ENCODE results near the gene GJB1. TPM values are rescaled to one million over a fixed set of nuclear protein-coding genes. Genes with fewer than 3 reads are reported as not detected.
A peak's percentile ranks its signal among the peaks of the same experiment; 100 is the strongest.

GJB1 gene
- total RNA-seq, 1 donor = not detected

DNA sequence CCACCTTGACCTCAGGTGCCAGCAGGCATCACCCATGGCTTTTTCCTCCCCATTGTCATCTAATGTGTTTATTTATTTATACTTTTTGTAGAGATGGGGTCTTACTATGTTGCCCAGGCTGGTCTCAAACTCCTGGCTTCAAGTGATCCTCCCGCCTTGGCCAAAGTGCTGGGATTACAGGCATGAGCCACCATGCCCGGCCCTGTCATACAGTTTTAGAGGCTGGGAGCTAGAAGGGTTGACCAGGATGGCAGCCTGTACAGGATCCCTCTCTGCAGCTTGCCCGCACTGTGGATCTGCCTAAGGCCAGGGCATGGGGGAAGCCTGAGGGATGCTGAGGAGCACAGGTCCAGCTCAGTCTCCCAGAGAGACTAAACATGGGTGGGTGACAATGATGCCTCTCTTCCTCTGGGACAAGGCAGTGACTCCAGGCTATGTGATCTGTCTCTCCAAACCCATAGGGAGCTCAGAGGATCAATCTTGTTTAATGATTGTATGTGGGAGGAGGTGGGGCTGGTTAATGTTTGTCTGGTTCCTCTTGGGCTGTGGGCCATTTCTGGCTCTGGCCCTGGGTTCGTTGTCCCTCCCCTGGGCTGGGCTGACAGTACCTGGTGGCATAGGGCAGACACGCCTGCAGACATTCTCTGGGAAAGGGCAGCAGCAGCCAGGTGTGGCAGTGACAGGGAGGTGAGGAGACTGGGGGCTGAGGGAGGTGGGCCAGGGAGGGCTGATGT, 8.3 kb upstream of the GJB1 start:
- Histone ChIP-seq H3K4me1 (ENCODE audit: insufficient read depth, low read length) (no peaks in the 10 kb centered on the region), H3K9me3 (ENCODE audit: low read depth, low read length) (no peaks in the 10 kb centered on the region), H3K79me2 (ENCODE audit: insufficient read depth, low read length) (no peaks in the 10 kb centered on the region), H2AFZ (ENCODE audit: low read length) (no peak overlapping the region), H3K4me2 (ENCODE audit: insufficient read depth, low read length) (no peak overlapping the region), H4K20me1 (ENCODE audit: insufficient read depth, low read length) (no peaks in the 10 kb centered on the region), H3K4me3 (ENCODE audit: insufficient read depth, low read length) (no peak overlapping the region), H3K36me3 (ENCODE audit: insufficient read depth, low read length) (no peaks in the 10 kb centered on the region), H3K27ac (ENCODE audit: low read depth, low read length) (no peak overlapping the region), H3K27me3 (ENCODE audit: insufficient read depth, low read length) (peaks cover 12% of the 10 kb centered on the region)
- peak; percentile 41 for DNase-seq (ENCODE audit: insufficient read length, low spot score, missing footprints)
- TF ChIP-seq, protein P1, sequence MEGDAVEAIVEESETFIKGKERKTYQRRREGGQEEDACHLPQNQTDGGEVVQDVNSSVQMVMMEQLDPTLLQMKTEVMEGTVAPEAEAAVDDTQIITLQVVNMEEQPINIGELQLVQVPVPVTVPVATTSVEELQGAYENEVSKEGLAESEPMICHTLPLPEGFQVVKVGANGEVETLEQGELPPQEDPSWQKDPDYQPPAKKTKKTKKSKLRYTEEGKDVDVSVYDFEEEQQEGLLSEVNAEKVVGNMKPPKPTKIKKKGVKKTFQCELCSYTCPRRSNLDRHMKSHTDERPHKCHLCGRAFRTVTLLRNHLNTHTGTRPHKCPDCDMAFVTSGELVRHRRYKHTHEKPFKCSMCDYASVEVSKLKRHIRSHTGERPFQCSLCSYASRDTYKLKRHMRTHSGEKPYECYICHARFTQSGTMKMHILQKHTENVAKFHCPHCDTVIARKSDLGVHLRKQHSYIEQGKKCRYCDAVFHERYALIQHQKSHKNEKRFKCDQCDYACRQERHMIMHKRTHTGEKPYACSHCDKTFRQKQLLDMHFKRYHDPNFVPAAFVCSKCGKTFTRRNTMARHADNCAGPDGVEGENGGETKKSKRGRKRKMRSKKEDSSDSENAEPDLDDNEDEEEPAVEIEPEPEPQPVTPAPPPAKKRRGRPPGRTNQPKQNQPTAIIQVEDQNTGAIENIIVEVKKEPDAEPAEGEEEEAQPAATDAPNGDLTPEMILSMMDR (IDR thresholded peaks at IDR 0.05; ENCODE audit: extremely low read depth, low read depth, low read length) = no peak

DNA sequence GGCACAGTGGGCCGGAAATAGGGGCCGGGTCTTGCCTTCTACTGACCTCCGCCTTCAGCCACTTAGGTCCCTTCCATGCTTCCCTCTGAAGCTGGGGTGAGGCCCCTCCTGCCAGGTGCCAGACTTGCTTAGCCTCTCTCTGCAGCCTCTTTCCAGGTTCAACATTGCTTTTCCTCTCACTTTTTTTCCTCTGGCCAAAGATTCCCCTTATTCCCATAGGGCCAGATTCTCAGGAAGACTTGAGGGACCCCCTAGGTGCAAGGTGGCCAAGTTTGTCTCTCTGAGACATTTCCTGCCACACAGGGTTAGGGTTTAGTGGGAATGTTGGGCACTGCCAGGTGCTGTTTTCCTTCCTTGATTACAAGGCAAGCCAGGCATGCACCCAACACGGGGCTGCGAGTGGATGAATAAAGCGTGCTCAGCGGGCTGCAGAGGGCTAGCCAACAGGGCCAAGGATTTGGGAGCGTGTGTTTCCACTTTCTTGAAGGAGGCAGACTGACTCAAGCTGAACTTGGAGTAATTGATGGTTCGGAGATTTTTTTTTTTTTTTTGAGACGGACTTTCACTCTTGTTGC, 7.6 kb upstream of the GJB1 start:
- Histone ChIP-seq H3K36me3 (ENCODE audit: insufficient read depth, low read length) (no peaks in the 10 kb centered on the region), H3K4me1 (ENCODE audit: insufficient read depth, low read length) (no peaks in the 10 kb centered on the region), H3K27ac (ENCODE audit: low read depth, low read length) (no peak overlapping the region), H3K79me2 (ENCODE audit: insufficient read depth, low read length) (no peaks in the 10 kb centered on the region), H3K4me3 (ENCODE audit: insufficient read depth, low read length) (no peak overlapping the region), H3K9me3 (ENCODE audit: low read depth, low read length) (no peaks in the 10 kb centered on the region), H3K27me3 (ENCODE audit: insufficient read depth, low read length) (peaks cover 12% of the 10 kb centered on the region), H4K20me1 (ENCODE audit: insufficient read depth, low read length) (no peaks in the 10 kb centered on the region), H2AFZ (ENCODE audit: low read length) (no peak overlapping the region), H3K4me2 (ENCODE audit: insufficient read depth, low read length) (no peak overlapping the region)
- TF ChIP-seq, protein P1 (IDR thresholded peaks at IDR 0.05; ENCODE audit: extremely low read depth, low read depth, low read length) = no peak
- peak; percentile 5 for DNase-seq (ENCODE audit: insufficient read length, low spot score, missing footprints)

DNA sequence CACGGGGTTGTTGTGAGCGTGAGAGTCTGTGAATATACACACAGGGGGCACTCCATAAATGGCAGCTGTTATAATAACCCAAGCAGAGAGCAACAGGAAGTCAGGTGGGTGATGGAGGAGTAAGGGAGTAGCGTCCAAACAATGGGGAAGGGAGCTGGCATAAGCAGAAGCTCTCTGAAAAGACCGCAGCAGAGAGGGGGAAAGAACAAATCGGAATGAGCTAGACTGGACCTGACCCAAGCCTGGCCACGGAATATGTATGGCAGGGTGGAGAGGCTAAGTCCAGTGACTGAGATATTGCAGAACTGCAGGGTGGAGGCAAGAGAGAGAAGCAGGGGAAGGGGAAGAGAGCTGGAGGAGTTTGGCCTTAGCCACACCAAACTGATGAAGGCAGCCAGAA, 6.5 kb upstream of the GJB1 start:
- TF ChIP-seq, protein P1 (IDR thresholded peaks at IDR 0.05; ENCODE audit: extremely low read depth, low read depth, low read length) = no peak
- no peak overlapping the region for H2AFZ ChIP-seq (ENCODE audit: low read length)
- H3K79me2 ChIP-seq (ENCODE audit: insufficient read depth, low read length) = no peaks in the 10 kb centered on the region
- H3K4me1 ChIP-seq (ENCODE audit: insufficient read depth, low read length) = no peaks in the 10 kb centered on the region
- DNase-seq (ENCODE audit: insufficient read length, low spot score, missing footprints) = no peak
- H4K20me1 ChIP-seq (ENCODE audit: insufficient read depth, low read length) = no peaks in the 10 kb centered on the region
- peaks cover 12% of the 10 kb centered on the region for H3K27me3 ChIP-seq (ENCODE audit: insufficient read depth, low read length)
- no peak overlapping the region for H3K4me3 ChIP-seq (ENCODE audit: insufficient read depth, low read length)
- no peak overlapping the region for H3K4me2 ChIP-seq (ENCODE audit: insufficient read depth, low read length)
- H3K9me3 ChIP-seq (ENCODE audit: low read depth, low read length) = no peaks in the 10 kb centered on the region
- H3K36me3 ChIP-seq (ENCODE audit: insufficient read depth, low read length) = no peaks in the 10 kb centered on the region
- no peak overlapping the region for H3K27ac ChIP-seq (ENCODE audit: low read depth, low read length)

DNA sequence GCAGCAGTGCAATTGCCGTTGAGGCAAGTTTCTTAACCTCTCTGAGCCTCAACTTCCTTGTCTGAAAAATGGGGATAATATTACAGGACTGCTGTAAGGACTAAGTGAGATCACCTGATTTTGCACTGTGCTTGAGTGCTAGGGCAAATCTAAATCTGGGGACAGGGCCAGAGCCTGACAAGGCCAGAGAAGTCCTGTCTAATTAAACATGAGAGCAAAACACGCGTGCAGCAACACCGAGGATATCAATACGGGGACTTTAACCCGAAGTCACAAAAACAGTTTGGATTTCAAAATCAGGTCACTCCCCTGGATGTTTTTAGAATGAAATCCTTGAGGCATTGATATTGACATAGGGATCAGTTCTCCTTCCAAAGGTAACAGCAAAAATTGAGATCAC, 5.7 kb upstream of the GJB1 start:
- H3K4me2 ChIP-seq (ENCODE audit: insufficient read depth, low read length) = no peak overlapping the region
- H4K20me1 ChIP-seq (ENCODE audit: insufficient read depth, low read length) = no peaks in the 10 kb centered on the region
- H3K79me2 ChIP-seq (ENCODE audit: insufficient read depth, low read length) = no peaks in the 10 kb centered on the region
- H3K36me3 ChIP-seq (ENCODE audit: insufficient read depth, low read length) = no peaks in the 10 kb centered on the region
- H2AFZ ChIP-seq (ENCODE audit: low read length) = no peak overlapping the region
- H3K27ac ChIP-seq (ENCODE audit: low read depth, low read length) = no peak overlapping the region
- DNase-seq (ENCODE audit: insufficient read length, low spot score, missing footprints) = no peak
- H3K9me3 ChIP-seq (ENCODE audit: low read depth, low read length) = no peaks in the 10 kb centered on the region
- H3K4me3 ChIP-seq (ENCODE audit: insufficient read depth, low read length) = no peak overlapping the region
- H3K27me3 ChIP-seq (ENCODE audit: insufficient read depth, low read length) = peaks cover 12% of the 10 kb centered on the region
- TF ChIP-seq, protein P1 (IDR thresholded peaks at IDR 0.05; ENCODE audit: extremely low read depth, low read depth, low read length) = no peak
- no peaks in the 10 kb centered on the region for H3K4me1 ChIP-seq (ENCODE audit: insufficient read depth, low read length)

All from osteoblast (primary cell).